ENCODE results near the gene NPBWR2.

- no peak for TF ChIP-seq SAFB2 (IDR thresholded peaks at IDR 0.05; ENCODE audit: borderline replicate concordance, low read depth, low read length, severe bottlenecking)
- no peak for TF ChIP-seq ZSCAN29 (IDR thresholded peaks at IDR 0.05)
- no peak for TF ChIP-seq ELF4 (CRISPR knock-in tag; IDR thresholded peaks at IDR 0.05)
Observed at GRCh38 chr20:64095455-64095854, 11.9 kb downstream of the NPBWR2 start.
